Activated CD4-positive, alpha-beta T cell treated with anti-CD3 and anti-CD28 coated beads for 4 hours (primary cell): ENCODE data around the gene ZNF155.
"Not testable (repeated sequence)": the region's sequence is repeated elsewhere in the genome, so short reads cannot be mapped to it uniquely, and the experiment has no call there.

Source experiments
- DNase-seq, 2 donors: peaks; one replicate each; pipeline ENCODE4 v3.0.0-alpha.2; 2020

Gene ZNF155

DNA sequence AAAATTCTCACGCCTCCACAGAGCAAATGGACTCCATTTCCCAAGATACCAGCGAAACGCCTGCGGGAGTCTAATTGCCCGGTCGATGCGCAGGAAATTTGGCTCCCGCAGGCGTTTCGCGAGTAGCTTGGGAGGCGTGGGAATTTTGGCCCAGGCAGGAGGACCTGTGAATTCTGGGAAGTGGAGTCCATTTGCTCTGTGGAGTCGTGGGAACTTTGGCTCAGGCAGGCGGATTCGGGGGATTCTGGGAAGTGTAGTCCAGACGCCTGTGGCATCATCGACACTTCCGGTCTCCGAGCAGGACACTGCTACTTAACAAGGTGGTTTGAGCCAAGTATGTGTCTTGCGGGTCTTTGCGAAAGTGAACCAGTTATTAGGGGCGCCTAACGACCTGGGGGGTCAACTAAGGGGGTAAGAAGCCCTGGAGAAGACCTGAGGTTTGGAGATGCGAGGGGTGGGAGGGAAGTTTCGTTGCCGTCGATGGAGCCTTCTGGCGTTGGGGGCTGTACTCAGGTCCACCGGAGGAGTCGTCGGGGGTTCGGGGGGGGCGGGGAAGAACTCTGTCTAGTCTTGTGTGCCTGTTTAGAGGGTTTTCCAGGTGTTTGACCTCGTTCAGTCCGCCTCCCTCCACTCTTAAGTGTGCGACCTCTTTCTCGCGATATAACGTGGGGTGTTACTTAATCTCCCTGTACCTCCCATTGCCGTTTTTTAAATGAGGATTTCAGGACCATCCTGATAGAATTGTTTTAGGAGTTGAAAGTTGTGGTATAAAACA, at the start of gene ZNF155:
Gene ZNF155 (plus strand): TSS at position 277 of the 775 bp plus-strand sequence. CDS start 4,356 bp downstream, outside the sequence.
- DNase-seq, result peak; percentile 65 to 72

DNA sequence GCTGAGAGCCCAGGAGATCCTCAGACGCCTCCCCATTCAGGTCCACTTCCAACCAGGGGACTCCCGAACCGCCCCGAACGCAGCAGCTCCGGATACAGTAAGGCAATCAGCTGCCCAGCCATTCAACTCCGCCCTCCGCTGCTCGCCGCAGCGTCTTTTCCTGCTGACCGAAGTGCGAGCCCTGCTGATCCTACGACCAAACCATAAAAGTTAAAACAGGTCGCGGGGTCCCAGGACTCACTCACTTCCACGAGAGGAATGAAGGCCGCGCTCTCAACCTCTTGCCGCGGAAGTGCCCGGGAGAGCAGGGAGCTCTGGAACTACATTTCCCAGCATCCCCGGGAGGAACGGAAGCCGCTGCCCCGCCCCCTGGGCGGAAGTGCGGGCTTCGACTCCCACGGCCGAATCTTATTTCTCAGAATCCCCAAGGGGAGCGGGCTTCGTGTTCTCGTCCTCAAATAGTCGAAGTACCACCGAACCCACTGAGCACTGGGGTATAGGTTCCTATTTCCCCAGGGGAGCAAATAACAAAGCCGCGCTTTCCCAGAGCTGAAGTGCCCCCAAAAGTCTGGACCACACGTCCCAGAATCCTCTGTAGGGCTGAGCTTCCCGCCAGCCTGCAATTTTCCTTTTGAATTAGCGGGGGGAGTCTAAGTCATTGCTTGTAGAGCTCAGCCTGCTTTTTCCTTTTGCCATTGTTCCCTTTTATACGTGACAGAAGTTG, 48.8 kb upstream of the ZNF155 start, which contains the start of gene ZNF45:
Gene ZNF45 (minus strand): TSS at position 298 of the 724 bp plus-strand sequence. CDS start 13,097 bp downstream, outside the sequence.
- DNase-seq, result peak; percentile 86 to 88

DNA sequence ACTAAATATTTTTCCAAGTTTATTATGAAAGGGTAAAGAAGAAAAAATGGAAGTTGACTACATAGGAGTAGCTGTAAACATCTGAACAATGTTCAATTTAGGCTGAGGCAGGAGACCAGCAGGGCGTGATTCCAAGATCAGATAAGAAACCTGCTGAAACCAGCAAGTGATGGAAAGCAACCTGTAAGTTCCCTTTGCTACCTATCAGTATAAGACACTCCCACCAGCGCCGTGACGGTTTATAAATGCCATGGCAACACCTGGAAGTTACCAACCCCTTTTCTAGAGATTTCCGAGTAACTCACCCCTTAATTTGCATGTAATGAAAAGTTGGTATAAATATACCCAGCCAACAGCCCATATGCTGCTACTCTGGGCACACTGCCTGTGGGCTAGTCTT, 47.8 kb upstream of the ZNF155 start:
- no peak for DNase-seq

DNA sequence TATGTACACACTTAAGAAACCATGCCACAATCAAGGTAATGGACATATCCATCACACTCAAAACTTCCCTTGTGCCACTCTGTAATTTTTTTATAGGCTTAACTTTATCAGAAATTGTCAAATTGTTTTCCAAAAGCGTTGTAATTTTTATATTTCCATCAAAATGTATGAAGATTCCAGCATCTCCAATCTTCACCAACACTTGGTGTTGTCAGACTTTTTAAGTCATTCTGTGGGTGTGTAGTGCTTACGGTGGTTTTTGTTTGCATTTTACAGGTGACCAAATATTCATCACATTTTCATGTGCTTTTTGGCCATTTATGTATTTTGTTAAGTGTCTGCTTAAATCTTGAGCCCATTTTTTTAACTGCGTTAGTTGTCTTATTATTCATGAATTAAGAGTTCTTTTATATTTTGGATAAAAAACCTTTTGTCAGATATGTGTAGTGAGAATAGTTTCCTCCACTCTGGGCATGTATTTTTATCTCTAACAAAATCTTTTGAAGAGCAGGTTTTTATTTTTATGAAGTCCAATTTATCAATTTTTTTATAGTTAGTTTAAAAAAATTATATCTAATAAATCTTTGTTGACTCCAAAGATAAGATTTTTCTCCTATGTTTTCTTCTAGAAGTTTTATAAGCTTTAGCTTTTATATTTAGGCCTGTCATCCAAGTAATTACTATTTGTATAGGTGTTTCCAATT, 44.3 kb upstream of the ZNF155 start:
- DNase-seq, result no peak

DNA sequence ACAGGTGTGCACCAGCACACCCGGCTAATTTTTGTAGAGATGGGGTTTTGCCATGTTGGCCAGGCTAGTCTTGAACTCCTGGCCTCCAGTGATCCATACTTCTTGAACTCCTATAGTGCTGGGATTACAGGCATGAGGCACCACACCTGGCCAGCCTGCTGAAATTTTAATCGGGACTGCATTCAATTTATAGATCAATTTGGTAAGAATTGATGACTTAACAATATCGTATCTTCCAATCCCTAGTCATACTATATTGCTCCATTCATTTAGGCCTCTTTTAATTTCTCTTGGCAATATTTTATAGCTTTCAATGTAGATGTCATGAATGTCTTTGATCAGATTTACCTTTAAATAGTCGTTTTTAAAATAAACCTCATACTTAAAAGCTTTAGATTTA, 43.3 kb upstream of the ZNF155 start:
- no peak for DNase-seq

DNA sequence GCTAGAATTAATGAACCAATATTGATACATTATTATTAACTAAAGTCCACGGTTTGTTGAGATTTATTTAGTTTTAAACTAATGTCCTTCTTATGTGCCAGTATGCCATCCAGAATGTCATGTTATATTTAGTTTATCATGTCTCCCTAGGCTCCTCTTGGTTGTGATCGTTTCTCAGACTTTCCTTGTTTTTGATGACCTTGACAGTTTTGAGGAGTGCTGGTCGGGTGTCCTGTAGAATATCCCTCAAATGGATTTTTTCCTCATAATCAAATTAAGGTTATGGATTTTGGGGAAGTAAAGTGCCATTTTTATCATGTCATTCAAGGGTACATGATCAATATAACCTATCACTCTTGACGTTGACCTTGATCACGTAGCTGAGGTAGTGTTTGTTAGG, 42.8 kb upstream of the ZNF155 start:
- no peak for DNase-seq

DNA sequence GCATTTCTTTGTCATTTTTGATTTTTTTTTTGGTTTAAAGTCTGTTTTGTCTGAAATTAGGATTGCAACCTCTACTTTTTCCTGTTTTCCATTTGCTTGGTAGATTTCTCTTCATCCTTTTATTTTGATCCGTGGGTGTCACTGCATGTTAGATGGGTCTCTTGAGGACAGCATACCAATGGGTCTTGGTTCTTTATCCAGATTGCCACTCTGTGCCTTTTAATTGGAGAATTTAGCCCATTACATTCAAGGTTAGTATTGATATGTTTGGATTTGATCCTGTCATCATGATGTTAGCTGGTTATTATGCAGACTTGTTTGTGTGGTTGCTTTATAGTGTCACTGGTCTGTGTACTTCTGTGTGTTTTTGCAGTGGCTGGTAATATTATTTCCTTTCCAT, 36.6 kb upstream of the ZNF155 start:
- DNase-seq, result not testable (repeated sequence)

DNA sequence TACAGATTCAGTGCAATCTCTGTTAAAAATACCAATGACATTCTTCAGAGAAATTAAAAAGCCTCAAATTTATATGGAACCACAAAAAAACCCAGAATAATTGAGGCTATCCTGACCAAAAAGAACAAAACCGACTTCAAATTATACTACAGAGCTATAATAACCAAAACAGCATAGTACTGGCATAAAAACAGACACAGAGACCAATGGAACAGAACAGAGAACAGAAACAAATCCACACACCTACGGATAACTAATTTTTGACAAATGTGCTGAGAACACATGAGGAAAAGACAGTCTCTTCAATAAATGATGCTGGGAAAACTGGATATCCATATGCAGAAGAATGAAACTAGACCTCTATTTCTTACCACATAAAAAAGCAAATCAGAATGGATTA, 34.2 kb upstream of the ZNF155 start:
- DNase-seq, result not testable (repeated sequence)

DNA sequence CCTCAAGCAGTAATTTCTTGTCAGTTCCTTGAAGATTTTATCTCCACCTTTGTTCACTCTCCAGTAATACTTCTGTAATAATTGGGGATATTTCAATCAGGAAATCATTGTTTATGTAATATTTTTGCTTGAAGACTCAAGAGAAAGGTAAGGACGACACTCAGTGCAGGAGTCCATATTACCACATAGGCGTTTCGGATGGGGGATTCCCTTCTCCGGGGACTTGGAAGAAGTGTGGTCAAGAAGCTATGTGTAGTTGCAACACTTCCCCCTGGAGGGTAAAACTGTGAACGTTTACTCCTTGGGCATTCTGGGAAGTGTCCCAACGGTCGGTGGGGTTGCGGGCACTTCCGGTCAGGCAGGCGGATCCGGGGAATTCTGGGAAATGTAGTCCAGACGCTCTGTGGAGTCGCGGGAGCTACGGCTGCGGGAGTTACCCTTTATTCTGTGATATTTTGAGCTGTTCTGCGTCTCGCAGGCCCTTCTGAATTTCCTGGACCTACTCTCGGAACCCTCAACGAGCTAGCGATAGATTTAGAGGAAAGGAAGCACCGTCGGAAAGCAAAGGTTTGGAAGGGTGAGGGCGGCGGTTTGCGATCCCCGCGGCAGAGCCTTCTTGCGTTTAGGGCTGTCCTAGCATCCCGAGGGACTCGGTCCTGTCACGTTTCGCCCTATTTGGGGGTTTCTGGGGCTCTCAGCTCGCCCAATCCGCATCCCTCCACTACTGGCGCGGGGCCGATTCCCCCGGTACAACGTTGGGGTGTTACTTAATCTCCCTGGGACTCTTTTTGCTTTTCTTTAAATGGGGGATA, 32.9 kb upstream of the ZNF155 start, which contains the start of gene ZNF221:
Gene ZNF221 (plus strand): TSS at position 395 of the 812 bp plus-strand sequence. CDS start 11,499 bp downstream, outside the sequence.
- peak; percentile 37 to 44 for DNase-seq

DNA sequence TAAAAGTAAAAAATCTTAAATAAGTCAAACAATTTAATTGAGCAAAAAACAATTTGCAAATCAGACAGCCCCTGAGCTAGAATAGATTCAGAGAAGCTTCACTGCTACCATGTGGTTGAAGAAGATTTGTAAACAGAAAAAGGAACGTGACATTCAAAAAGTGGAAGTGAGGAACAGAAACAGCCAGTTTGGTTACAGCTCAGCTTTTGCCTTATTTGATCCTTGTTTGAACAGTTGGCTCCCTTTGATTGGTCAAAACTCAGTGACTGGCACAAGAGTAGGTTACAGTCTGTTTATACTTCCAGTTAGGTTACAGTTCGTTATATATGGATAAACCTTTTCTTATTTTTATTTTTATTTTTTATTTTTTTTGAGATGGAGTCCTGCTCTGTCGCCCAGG, 27.2 kb upstream of the ZNF155 start:
- DNase-seq, result no peak

DNA sequence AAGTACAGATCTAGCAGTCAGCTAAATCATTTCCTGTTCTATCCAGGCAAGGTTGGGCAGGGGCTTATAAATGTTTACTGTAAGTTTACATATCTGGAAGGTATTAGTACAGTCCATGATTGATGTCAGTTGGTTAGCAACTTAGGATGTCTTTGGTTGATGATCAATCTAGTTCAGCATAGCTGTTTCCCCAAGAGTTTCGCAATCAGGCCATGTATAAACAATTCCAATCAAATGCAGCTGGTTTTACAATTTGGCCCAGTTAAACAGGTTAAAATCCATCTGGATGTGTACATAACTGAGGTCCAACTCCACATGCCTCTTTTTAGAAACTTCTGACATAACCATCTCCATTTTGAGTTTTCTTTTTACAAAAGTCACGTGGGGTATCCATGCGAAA, 26.1 kb upstream of the ZNF155 start:
- DNase-seq, result no peak

DNA sequence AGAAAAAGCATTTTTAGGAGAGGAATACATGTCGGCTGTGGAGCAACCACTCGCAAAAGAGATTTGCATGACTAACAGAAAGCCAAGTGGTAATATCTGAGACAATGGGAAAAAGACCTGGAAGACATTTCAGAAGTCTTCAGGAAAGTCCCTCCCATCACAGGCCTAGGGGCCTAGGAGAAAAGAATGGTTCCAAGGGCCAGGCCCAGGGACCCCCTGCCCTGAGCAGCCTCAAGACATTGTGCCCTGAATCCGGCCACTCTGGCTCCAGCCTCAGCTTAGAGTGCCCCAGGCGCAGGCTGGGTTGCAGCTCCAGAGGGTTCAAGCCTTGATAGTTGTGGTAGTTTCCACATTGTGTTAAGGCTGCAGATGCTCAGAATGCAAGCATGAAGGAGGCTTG, 23.6 kb upstream of the ZNF155 start:
- DNase-seq, result no peak

DNA sequence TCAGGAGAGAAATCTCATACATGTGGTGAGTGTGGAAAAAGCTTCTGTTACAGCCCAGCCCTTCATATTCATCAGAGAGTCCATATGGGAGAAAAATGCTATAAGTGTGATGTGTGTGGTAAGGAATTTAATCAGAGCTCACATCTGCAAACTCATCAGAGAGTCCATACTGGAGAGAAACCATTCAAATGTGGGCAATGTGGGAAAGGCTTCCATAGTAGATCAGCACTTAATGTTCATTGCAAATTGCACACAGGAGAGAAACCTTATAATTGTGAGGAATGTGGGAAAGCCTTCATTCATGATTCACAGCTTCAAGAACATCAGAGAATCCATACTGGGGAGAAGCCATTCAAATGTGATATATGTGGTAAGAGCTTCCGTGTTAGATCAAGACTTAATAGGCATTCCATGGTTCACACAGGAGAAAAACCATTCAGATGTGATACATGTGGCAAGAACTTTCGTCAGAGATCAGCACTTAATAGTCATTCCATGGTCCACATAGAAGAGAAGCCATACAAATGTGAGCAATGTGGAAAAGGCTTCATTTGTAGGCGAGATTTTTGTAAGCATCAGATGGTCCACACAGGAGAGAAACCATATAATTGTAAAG, 17.8 kb upstream of the ZNF155 start:
- DNase-seq, result no peak

DNA sequence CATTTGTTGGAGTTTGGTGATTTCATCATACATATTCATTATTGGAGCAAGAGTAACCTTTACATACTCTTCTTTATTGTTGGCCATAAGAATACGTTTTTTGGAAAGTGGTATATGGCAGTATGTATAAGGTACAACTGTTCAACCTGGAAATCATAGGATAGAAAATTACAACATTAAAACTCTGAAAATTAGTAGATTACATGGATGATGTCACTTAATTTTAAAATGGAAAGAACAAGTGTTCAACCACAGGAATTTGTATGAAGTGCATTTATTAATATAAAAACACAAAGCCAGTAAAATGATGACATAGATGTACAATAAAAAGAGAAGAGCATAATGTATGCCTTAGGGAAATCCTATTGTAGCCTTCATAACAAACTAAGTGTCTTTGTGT, 7.3 kb upstream of the ZNF155 start:
- no peak for DNase-seq

DNA sequence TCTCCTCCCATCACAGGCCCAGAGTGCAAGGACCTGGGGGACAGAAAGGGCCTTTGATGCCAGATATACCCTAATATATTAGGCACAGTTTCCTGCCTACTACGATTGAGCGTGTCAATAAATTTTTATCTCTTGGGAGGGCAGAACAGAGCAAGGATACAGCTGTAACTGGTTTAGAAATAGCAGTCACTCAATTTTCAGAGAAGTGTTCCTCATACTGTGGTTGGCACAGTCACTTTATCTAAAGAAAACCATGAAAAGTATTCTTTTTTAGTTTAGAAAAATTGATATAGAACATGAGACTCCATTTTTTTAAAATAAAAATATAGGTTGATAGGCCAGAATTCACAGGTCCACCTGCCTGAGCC, 460 bp upstream of the ZNF155 start:
- DNase-seq, result no peak

DNA sequence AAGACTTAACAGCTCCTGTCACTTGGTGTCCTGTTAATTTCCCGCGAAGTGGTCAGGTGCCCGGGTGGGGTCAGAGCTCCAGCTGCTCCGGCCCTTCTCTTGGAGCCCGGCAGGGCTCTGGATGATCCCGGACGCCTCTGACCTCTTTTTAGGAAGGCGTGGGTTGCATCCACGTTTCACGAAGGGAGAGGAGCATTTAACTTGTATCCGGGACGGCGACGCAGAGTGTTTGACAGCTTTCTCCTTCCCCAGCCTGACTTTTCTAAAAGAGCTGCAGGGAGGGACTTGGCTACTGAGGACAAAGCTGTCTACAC, 656 bp downstream of the ZNF155 start:
- no peak for DNase-seq

DNA sequence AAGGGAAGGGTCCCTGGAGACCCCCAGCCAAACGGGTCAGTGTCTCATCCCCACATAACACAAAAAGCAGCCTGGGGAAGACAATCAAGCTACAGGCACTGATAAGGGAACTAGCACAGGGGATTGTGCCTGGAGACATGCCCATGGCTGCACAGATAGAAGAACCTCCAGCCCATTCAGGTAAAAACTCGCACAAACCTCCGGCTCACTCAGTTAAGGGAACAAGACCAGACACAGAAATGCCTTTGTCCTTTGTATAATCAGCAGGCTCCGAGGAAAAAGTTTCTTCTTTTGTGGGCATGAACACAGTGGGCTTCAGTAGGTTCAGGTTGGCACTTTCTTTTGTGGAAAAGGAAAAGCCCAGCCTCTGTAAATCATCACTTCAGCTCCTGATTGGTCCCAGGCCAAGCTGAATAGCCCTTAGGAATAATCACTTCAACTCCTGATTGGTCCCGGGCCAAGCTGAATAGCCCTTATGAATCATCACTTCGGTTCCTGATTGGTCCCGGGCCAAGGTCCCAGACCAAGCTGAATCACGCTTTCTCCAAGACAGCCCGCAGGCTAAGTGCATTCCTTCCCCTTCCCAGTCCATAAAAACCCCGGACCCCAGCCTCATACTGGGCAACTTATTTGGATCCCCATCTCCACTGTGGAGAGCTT, 13.8 kb downstream of the ZNF155 start:
- no peak for DNase-seq

DNA sequence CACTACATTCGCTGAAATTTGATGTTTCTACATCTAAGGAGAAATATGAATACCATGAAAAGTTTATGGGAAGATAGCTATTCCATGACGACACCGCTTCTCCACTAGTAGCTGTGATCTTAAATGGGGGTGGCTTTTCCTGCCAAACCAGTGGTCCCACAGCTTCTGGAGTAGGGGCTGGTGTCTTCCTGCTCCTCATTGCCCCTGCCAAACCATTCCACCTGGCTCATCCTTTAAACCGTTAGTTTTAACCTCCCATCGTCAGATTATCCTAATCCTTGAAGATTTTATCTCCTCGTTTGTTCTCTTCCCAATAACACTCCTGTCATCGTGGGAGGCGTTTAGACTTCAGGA, 18.2 kb downstream of the ZNF155 start:
- DNase-seq, result no peak

DNA sequence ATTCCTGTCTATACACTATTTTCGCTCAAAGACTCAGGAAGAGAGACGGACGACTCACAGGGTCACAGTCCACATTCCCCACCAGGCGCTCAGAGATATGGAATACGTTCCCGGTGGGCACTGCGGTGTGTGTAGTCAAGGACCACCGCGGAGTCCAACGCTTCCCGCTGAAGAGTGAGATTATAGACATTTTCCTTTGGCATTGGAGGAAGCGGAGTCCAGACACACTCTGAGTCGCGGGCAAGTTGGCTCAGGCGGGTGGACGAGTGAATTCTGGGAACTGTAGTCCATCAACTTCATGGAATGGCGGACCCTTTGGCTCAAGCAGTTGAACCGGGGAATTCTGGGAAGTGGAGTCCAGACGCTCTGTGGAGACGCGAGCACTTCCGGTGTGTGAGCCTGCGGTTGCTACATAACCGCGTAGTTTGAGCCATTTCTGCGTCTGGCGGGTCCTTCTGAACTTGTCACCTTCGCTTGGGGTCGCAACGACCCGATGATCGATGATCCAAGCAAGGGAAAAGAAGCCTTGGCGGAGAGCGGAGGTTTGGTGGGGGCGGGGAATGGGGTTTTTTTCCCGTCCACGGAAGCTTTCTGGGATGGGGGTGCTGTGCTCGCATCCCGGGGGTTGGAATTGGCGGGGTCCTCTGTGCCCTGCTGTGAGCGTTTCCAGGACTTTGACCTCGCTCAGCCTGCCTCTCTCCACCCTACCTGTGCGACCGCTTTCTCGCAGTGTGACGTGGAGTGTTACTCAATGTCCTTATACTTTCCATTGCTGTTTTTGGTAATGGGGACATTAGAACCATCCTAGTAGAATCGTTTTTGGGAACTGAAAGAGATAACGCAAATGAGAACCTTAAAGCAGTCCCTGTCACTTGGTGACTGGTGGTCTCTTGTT, 18.8 kb downstream of the ZNF155 start, which contains the start of gene ZNF230:
Gene ZNF230 (plus strand): TSS at position 392 of the 895 bp plus-strand sequence. CDS start 4,122 bp downstream, outside the sequence.
- peak; percentile 81 to 82 for DNase-seq

DNA sequence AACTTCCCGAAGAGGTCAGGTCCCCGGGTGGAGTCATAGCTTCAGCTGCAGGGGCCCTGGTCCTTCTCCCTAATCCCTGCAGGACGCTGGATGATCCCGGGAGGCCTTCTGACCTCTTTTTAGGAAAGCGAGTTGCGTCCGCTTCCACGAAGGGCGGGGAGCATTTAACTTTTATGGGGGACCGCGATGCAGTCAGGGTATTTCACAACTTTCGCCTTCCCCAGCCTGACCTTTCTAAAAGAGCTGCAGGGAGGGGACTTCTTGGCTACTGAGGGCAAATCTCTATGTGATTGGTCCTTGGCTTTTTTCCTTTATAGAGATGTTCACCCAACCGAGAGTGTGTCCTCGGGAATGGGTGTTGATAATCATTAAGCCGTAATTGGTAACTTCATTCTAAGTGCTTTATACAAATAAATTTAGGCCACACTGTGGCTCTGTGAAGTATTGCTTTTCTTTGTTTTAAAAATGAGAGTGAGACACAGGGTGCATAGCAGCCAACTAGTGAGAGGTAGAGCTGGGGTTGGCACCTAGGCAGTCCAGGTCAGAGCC, 19.5 kb downstream of the ZNF155 start:
- no peak for DNase-seq
